SU-DHL-6 (cell line): ENCODE measurements around the gene PANX2.

Experiments used
- H2AFZ ChIP-seq: fragments of 200-600 bp; sonication (generic); 2 replicates; pipeline ENCODE4 v1.6.1; 2014; ENCODE audit warnings: low read depth, mild to moderate bottlenecking, moderate library complexity, mixed read lengths, antibody characterized with exemption, low read length; ENCODE audit not compliant: severe bottlenecking
- H3F3A ChIP-seq: fragments of 200-600 bp; shearing (Covaris generic); 2 replicates; pipeline ENCODE4 v1.6.0; 2016; ENCODE audit warnings: antibody characterized with exemption, mild to moderate bottlenecking; ENCODE audit not compliant: insufficient read depth
- H3K27ac ChIP-seq: fragments of 200-600 bp; sonication (generic); 2 replicates; pipeline ENCODE4 v1.5.1; 2016; ENCODE audit warnings: low read depth, mild to moderate bottlenecking, low read length, moderate library complexity, mixed read lengths
- H3K27me3 ChIP-seq: fragments of 200-600 bp; sonication (generic), shearing (Covaris generic); 2 replicates; pipeline ENCODE4 v1.6.0; 2014; ENCODE audit warnings: mild to moderate bottlenecking, low read length
- H3K36me3 ChIP-seq: fragments of 200-600 bp; sonication (generic); 2 replicates; pipeline ENCODE4 v1.6.1; 2014; ENCODE audit warnings: mild to moderate bottlenecking, low read length, mixed read lengths
- H3K4me2 ChIP-seq: fragments of 300-600, 200-600 bp; shearing (Covaris generic), sonication (generic); 2 replicates; pipeline ENCODE4 v1.6.0; 2014; ENCODE audit warnings: low read length, low read depth, mild to moderate bottlenecking; ENCODE audit not compliant: poor library complexity, severe bottlenecking
- H3K4me3 ChIP-seq: fragments of 200-600 bp; sonication (generic); 2 replicates; pipeline ENCODE4 v1.5.1; 2014; ENCODE audit warnings: antibody characterized with exemption, low read length, mild to moderate bottlenecking, mixed read lengths; ENCODE audit not compliant: insufficient read depth, poor library complexity, severe bottlenecking
- H3K79me2 ChIP-seq: fragments of 200-600 bp; sonication (generic); 2 replicates; pipeline ENCODE4 v1.6.1; 2014; ENCODE audit warnings: mild to moderate bottlenecking, low read length, moderate library complexity; ENCODE audit not compliant: insufficient read depth
- H3K9ac ChIP-seq: fragments of 200-600 bp; sonication (generic); 2 replicates; pipeline ENCODE4 v1.7.0; 2014; ENCODE audit warnings: mild to moderate bottlenecking, low read length
- H3K9me2 ChIP-seq: fragments of 200-600 bp; sonication (generic); replicated peaks from 2 replicates; pipeline ENCODE4 v1.6.1; 2014; ENCODE audit warnings: low read length; ENCODE audit not compliant: insufficient read depth
- H3K9me3 ChIP-seq: fragments of 200-600 bp; sonication (generic); 2 replicates; pipeline ENCODE4 v1.6.1; 2014; ENCODE audit warnings: low read length, mixed read lengths; ENCODE audit not compliant: insufficient read depth
- H4K20me1 ChIP-seq: fragments of 200-600 bp; sonication (generic); 2 replicates; pipeline ENCODE4 v1.6.1; 2014; ENCODE audit warnings: low read depth, mild to moderate bottlenecking, antibody characterized with exemption, low read length, moderate library complexity, mixed read lengths
- EZH2phosphoT487 ChIP-seq: fragments of 200-600 bp; sonication (generic), shearing (Covaris generic); conservative IDR thresholded peaks from 2 replicates; pipeline ENCODE4 v1.6.1; 2018; ENCODE audit warnings: mild to moderate bottlenecking, antibody characterized with exemption, low read length, moderate library complexity, mixed read lengths
- TF ChIP-seq, protein P1 (sequence below): fragments of 200-600 bp; sonication (generic); IDR thresholded peaks from one replicate; pipeline ENCODE4 v1.5.1; 2017; ENCODE audit warnings: antibody characterized with exemption, mild to moderate bottlenecking, low read length, moderate library complexity; ENCODE audit not compliant: insufficient read depth, poor library complexity, severe bottlenecking

The PANX2 gene

DNA sequence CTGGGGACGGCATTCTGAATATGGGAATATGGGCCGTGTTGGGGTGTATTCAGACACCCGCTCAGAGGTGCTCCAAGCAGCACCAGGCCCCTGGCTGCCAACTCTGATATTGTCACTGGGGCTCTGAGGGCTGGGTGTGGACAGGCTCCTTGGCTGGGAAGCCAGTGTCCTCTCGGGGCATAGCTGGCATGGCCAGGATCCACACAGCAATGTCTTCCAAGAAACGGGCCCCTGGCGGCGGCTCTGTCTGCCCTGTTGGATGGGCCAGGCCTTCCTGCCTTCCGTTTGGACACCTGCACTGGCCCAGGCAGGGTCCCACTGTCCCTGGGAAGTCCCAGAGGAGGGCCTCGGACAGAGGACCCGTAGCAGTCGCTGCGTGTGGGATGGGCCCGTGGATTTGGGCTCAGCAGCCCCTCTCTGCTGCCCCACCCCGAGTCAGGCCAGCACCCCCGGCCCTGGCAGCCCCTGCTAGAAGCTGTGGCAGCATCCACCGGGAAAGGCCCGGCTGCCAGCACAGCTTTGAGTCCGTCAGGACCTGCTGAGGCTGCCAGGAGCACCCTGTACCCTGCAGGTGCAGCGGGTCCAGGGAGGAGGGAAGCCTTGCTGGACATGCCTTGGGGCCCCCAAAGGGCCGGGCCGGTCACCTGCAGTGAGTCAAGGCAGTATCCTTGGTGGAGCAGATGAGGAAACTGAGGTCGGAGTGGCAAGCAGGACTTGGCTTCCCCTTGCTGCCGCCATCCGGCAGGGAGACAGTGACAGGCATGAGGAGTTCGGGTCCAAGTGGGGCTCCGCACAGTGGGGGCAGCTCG, 4.1 kb downstream of the PANX2 start:
- Histone ChIP-seq H3K4me2 (no peak overlapping the region), H3K79me2 (no peaks in the 10 kb centered on the region), H3K9me2 (no peaks in the 10 kb centered on the region), H3F3A (no peaks in the 10 kb centered on the region), H4K20me1 (no peaks in the 10 kb centered on the region), H3K9me3 (no peaks in the 10 kb centered on the region), H3K36me3 (no peaks in the 10 kb centered on the region), H2AFZ (no peak overlapping the region), H3K9ac (no peak overlapping the region), H3K4me3 (no peak overlapping the region), H3K27me3 (no peaks in the 10 kb centered on the region), H3K27ac (no peak overlapping the region)
- TF ChIP-seq EZH2phosphoT487 = no peak
- TF ChIP-seq, protein P1, sequence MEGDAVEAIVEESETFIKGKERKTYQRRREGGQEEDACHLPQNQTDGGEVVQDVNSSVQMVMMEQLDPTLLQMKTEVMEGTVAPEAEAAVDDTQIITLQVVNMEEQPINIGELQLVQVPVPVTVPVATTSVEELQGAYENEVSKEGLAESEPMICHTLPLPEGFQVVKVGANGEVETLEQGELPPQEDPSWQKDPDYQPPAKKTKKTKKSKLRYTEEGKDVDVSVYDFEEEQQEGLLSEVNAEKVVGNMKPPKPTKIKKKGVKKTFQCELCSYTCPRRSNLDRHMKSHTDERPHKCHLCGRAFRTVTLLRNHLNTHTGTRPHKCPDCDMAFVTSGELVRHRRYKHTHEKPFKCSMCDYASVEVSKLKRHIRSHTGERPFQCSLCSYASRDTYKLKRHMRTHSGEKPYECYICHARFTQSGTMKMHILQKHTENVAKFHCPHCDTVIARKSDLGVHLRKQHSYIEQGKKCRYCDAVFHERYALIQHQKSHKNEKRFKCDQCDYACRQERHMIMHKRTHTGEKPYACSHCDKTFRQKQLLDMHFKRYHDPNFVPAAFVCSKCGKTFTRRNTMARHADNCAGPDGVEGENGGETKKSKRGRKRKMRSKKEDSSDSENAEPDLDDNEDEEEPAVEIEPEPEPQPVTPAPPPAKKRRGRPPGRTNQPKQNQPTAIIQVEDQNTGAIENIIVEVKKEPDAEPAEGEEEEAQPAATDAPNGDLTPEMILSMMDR = no peak

DNA sequence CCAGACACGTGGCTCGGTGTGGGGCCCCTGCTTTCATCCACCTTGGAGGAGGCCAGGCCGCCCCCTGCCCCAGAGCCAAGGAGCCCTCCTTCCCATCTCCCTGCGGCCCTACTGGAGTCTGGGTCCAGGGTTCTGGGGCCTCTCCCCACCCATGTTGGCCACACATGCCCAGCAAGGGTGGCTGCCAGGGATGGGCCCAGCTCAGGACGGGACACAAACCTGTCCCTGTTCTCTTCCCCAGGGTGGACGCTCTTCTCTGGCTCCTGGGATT, 4.6 kb downstream of the PANX2 start:
- H3K36me3 ChIP-seq = no peaks in the 10 kb centered on the region
- no peak overlapping the region for H2AFZ ChIP-seq
- no peak overlapping the region for H3K9ac ChIP-seq
- H3K4me2 ChIP-seq = no peak overlapping the region
- H3K4me3 ChIP-seq = no peak overlapping the region
- H3K9me2 ChIP-seq = no peaks in the 10 kb centered on the region
- H3K27me3 ChIP-seq = no peaks in the 10 kb centered on the region
- H4K20me1 ChIP-seq = no peaks in the 10 kb centered on the region
- no peak overlapping the region for H3K27ac ChIP-seq
- H3K9me3 ChIP-seq = no peaks in the 10 kb centered on the region
- no peaks in the 10 kb centered on the region for H3F3A ChIP-seq
- H3K79me2 ChIP-seq = no peaks in the 10 kb centered on the region
- TF ChIP-seq EZH2phosphoT487 = no peak
- TF ChIP-seq, protein P1 = no peak

DNA sequence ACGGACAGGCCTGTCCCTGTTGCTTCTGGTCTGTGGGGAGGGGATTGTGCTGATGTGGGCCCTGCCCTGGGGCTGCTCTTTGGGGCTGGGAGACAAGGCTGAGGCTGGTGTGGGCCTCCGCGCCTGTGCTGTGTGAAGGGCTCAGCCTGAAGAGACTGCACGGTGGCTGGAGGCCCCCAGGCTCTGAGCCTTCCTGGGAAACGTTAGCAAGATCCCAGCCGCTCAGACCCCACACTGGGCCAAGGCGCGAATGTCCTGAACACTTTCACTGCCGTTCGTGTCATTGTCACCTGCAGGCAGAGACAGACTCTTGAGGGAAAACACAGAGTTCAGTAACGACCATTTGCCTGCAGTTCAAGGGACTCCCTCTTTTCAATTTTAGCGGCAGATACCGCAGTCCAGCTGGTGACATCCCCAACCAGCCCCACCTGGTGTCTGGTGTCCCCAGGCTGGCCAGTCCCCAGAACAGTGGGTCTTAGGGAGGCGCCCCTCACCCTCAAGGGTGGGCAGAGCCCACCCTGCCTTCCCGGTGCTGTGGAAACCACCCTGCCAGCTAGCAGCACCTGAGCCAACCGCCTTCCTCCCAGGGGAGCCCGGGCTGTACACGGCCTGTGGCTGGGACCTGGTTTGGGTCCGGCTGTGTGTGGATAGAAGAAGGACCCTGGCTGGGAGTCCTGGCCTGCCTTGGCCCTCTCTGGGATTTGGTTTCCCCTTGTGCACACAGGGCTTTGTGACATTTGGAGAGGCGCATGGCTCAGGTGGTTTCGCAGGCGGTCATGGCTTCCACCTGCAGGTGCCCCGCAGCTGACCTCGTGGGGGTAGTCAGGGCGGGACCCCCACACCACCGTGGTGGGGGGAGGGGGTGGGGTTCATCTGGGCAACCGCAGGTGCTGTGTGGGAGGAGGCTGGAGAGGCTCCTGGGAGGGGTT, 5.7 kb downstream of the PANX2 start:
- H3K9me3 ChIP-seq = no peaks in the 10 kb centered on the region
- no peaks in the 10 kb centered on the region for H3F3A ChIP-seq
- H3K4me2 ChIP-seq = no peak overlapping the region
- no peak overlapping the region for H3K4me3 ChIP-seq
- no peaks in the 10 kb centered on the region for H3K79me2 ChIP-seq
- TF ChIP-seq, protein P1 = no peak
- no peaks in the 10 kb centered on the region for H3K27me3 ChIP-seq
- no peak overlapping the region for H2AFZ ChIP-seq
- no peaks in the 10 kb centered on the region for H3K9me2 ChIP-seq
- H3K27ac ChIP-seq = no peak overlapping the region
- no peaks in the 10 kb centered on the region for H3K36me3 ChIP-seq
- no peak overlapping the region for H3K9ac ChIP-seq
- no peaks in the 10 kb centered on the region for H4K20me1 ChIP-seq
